WTC11 (cell line): ENCODE measurements around the gene CCDC57.
"Not testable (repeated sequence)": the region's sequence is repeated elsewhere in the genome, so short reads cannot be mapped to it uniquely, and the experiment has no call there.

Source experiments
- CTCF ChIP-seq: fragments of 200-600 bp; IDR thresholded peaks from 2 replicates; pipeline ENCODE4 v1.8.0; 2022; ENCODE audit warnings: antibody characterized with exemption
- ELF4 ChIP-seq: sonication (generic); formaldehyde crosslinking; IDR thresholded peaks from 2 replicates; pipeline ENCODE4 v1.8.1; 2022; ENCODE audit warnings: low read depth, mild to moderate bottlenecking, moderate library complexity, missing genetic modification reagents
- FOXK1 ChIP-seq: sonication (generic); formaldehyde crosslinking; IDR thresholded peaks from 2 replicates; pipeline ENCODE4 v1.8.0; 2022; ENCODE audit warnings: mild to moderate bottlenecking, moderate library complexity, missing genetic modification reagents
- HMGA2 ChIP-seq: fragments of 250-450 bp; sonication (Bioruptor Pico); IDR thresholded peaks from 2 replicates; pipeline ENCODE4 v1.4.0; 2021; ENCODE audit warnings: mild to moderate bottlenecking, moderate library complexity
- MAX ChIP-seq: sonication (generic); formaldehyde crosslinking; IDR thresholded peaks from 2 replicates; pipeline ENCODE4 v1.8.0; 2022; ENCODE audit warnings: mild to moderate bottlenecking, missing genetic modification reagents
- MXD4 ChIP-seq: fragments of 250-450 bp; sonication (Bioruptor Pico); IDR thresholded peaks from 2 replicates; pipeline ENCODE4 v1.8.0; 2021; ENCODE audit warnings: mild to moderate bottlenecking, moderate library complexity, borderline replicate concordance
- SMAD4 ChIP-seq: sonication (generic); formaldehyde crosslinking; IDR thresholded peaks from 2 replicates; pipeline ENCODE4 v1.8.0; 2022; ENCODE audit warnings: mild to moderate bottlenecking, missing genetic modification reagents
- SP1 ChIP-seq: sonication (generic); formaldehyde crosslinking; conservative IDR thresholded peaks from 2 replicates; pipeline ENCODE4 v1.8.1; 2022; ENCODE audit warnings: missing genetic modification reagents
- USF1 ChIP-seq: sonication (generic); formaldehyde crosslinking; IDR thresholded peaks from 2 replicates; pipeline ENCODE4 v1.8.0; 2022; ENCODE audit warnings: mild to moderate bottlenecking, missing genetic modification reagents
- TF ChIP-seq, protein P1 (sequence below): sonication (generic); formaldehyde crosslinking; conservative IDR thresholded peaks from 2 replicates; pipeline ENCODE4 v1.8.1; 2022; ENCODE audit warnings: mild to moderate bottlenecking, missing genetic modification reagents
- TF ChIP-seq, protein P2 (sequence below): fragments of 250-450 bp; sonication (Bioruptor Pico); IDR thresholded peaks from 2 replicates; pipeline ENCODE4 v1.9.0; 2021; ENCODE audit warnings: mild to moderate bottlenecking
- TF ChIP-seq, protein P3 (sequence below): sonication (generic); formaldehyde crosslinking; IDR thresholded peaks from 2 replicates; pipeline ENCODE4 v1.8.1; 2023; ENCODE audit warnings: mild to moderate bottlenecking, missing genetic modification reagents, borderline replicate concordance
- TF ChIP-seq, protein P4 (sequence below): sonication (generic); formaldehyde crosslinking; conservative IDR thresholded peaks from 2 replicates; pipeline ENCODE4 v1.8.1; 2023; ENCODE audit warnings: mild to moderate bottlenecking, low read depth, missing genetic modification reagents, moderate library complexity

DNA sequence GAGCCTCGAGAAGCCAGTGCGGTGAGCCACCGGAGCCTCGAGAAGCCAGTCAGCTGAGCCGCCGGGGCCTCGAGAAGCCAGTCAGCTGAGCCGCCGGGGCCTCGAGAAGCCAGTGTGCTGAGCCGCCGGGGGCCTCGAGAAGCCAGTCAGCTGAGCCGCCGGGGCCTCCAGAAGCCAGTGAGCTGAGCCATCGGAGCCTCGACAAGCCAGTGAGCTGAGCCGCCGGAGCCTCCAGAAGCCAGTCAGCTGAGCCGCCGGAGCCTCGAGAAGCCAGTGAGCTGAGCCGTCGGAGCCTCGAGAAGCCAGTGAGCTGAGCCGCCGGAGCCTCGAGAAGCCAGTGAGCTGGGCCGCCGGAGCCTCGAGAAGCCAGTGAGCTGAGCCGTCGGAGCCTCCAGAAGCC lies 42.1 kb upstream of the CCDC57 start:
- TF ChIP-seq, protein P1, sequence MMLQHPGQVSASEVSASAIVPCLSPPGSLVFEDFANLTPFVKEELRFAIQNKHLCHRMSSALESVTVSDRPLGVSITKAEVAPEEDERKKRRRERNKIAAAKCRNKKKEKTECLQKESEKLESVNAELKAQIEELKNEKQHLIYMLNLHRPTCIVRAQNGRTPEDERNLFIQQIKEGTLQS (CRISPR knock-in tag): not testable (repeated sequence)
- not testable (repeated sequence) for TF ChIP-seq CTCF; ELF4 (CRISPR knock-in tag); SP1 (CRISPR knock-in tag); FOXK1; SMAD4 (CRISPR knock-in tag); MXD4 (CRISPR knock-in tag); HMGA2 (CRISPR knock-in tag); MAX (CRISPR knock-in tag); USF1 (CRISPR knock-in tag)
- TF ChIP-seq, protein P2, sequence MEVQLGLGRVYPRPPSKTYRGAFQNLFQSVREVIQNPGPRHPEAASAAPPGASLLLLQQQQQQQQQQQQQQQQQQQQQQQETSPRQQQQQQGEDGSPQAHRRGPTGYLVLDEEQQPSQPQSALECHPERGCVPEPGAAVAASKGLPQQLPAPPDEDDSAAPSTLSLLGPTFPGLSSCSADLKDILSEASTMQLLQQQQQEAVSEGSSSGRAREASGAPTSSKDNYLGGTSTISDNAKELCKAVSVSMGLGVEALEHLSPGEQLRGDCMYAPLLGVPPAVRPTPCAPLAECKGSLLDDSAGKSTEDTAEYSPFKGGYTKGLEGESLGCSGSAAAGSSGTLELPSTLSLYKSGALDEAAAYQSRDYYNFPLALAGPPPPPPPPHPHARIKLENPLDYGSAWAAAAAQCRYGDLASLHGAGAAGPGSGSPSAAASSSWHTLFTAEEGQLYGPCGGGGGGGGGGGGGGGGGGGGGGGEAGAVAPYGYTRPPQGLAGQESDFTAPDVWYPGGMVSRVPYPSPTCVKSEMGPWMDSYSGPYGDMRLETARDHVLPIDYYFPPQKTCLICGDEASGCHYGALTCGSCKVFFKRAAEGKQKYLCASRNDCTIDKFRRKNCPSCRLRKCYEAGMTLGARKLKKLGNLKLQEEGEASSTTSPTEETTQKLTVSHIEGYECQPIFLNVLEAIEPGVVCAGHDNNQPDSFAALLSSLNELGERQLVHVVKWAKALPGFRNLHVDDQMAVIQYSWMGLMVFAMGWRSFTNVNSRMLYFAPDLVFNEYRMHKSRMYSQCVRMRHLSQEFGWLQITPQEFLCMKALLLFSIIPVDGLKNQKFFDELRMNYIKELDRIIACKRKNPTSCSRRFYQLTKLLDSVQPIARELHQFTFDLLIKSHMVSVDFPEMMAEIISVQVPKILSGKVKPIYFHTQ (CRISPR knock-in tag): not testable (repeated sequence)
- TF ChIP-seq, protein P3, sequence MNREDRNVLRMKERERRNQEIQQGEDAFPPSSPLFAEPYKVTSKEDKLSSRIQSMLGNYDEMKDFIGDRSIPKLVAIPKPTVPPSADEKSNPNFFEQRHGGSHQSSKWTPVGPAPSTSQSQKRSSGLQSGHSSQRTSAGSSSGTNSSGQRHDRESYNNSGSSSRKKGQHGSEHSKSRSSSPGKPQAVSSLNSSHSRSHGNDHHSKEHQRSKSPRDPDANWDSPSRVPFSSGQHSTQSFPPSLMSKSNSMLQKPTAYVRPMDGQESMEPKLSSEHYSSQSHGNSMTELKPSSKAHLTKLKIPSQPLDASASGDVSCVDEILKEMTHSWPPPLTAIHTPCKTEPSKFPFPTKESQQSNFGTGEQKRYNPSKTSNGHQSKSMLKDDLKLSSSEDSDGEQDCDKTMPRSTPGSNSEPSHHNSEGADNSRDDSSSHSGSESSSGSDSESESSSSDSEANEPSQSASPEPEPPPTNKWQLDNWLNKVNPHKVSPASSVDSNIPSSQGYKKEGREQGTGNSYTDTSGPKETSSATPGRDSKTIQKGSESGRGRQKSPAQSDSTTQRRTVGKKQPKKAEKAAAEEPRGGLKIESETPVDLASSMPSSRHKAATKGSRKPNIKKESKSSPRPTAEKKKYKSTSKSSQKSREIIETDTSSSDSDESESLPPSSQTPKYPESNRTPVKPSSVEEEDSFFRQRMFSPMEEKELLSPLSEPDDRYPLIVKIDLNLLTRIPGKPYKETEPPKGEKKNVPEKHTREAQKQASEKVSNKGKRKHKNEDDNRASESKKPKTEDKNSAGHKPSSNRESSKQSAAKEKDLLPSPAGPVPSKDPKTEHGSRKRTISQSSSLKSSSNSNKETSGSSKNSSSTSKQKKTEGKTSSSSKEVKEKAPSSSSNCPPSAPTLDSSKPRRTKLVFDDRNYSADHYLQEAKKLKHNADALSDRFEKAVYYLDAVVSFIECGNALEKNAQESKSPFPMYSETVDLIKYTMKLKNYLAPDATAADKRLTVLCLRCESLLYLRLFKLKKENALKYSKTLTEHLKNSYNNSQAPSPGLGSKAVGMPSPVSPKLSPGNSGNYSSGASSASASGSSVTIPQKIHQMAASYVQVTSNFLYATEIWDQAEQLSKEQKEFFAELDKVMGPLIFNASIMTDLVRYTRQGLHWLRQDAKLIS (CRISPR knock-in tag): not testable (repeated sequence)
- TF ChIP-seq, protein P4, sequence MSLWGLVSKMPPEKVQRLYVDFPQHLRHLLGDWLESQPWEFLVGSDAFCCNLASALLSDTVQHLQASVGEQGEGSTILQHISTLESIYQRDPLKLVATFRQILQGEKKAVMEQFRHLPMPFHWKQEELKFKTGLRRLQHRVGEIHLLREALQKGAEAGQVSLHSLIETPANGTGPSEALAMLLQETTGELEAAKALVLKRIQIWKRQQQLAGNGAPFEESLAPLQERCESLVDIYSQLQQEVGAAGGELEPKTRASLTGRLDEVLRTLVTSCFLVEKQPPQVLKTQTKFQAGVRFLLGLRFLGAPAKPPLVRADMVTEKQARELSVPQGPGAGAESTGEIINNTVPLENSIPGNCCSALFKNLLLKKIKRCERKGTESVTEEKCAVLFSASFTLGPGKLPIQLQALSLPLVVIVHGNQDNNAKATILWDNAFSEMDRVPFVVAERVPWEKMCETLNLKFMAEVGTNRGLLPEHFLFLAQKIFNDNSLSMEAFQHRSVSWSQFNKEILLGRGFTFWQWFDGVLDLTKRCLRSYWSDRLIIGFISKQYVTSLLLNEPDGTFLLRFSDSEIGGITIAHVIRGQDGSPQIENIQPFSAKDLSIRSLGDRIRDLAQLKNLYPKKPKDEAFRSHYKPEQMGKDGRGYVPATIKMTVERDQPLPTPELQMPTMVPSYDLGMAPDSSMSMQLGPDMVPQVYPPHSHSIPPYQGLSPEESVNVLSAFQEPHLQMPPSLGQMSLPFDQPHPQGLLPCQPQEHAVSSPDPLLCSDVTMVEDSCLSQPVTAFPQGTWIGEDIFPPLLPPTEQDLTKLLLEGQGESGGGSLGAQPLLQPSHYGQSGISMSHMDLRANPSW: not testable (repeated sequence)
